Endothelial cell (in vitro differentiated cells): ENCODE data around the gene LTB. TPM values are rescaled to one million over a fixed set of nuclear protein-coding genes. Genes with fewer than 3 reads are reported as not detected.
A peak's percentile ranks its signal among the peaks of the same experiment; 100 is the strongest.
"Not testable (repeated sequence)": the region's sequence is repeated elsewhere in the genome, so short reads cannot be mapped to it uniquely, and the experiment has no call there.

Source experiments
- DNase-seq: peaks from one replicate; pipeline ENCODE4 v3.0.0; 2021; ENCODE audit warnings: low spot score
- H3K27ac Mint-ChIP-seq: one replicate; pipeline ENCODE4 v1.8.0; 2021; ENCODE audit warnings: mixed read lengths, inconsistent platforms; ENCODE audit not compliant: unreplicated experiment
- H3K27me3 Mint-ChIP-seq: one replicate; pipeline ENCODE4 v1.8.0; 2021; ENCODE audit warnings: mild to moderate bottlenecking, moderate library complexity, mixed read lengths, inconsistent platforms; ENCODE audit not compliant: unreplicated experiment
- H3K36me3 Mint-ChIP-seq: one replicate; pipeline ENCODE4 v1.8.0; 2021; ENCODE audit warnings: mild to moderate bottlenecking, low read depth, mixed read lengths, inconsistent platforms; ENCODE audit not compliant: unreplicated experiment
- H3K4me1 Mint-ChIP-seq: one replicate; pipeline ENCODE4 v1.8.0; 2021; ENCODE audit warnings: mild to moderate bottlenecking, mixed read lengths, inconsistent platforms; ENCODE audit not compliant: unreplicated experiment
- H3K4me3 Mint-ChIP-seq: one replicate; pipeline ENCODE4 v1.8.0; 2021; ENCODE audit warnings: mild to moderate bottlenecking, mixed read lengths, inconsistent platforms; ENCODE audit not compliant: unreplicated experiment
- H3K9me3 Mint-ChIP-seq: one replicate; pipeline ENCODE4 v1.8.0; 2021; ENCODE audit warnings: mixed read lengths, inconsistent platforms; ENCODE audit not compliant: unreplicated experiment
- total RNA-seq: library from RNA; stranded (reverse); fragmentation: NEBNext Ultra II Directional; extraction: Animal tissue kit (Norgen Biotek cat#: 25700); gene quantifications from one replicate; pipeline ENCODE4 v1.2.1, GENCODE V29; 2021; ENCODE audit not compliant: unreplicated experiment
- TF ChIP-seq, protein P1 (sequence below): fragments of 200-600 bp; sonication (generic); IDR thresholded peaks from one replicate; pipeline ENCODE4 v1.5.0; 2021; ENCODE audit warnings: antibody characterized with exemption; ENCODE audit not compliant: unreplicated experiment

LTB gene
- total RNA-seq, 1 donor from 2014 or later = not detected

DNA sequence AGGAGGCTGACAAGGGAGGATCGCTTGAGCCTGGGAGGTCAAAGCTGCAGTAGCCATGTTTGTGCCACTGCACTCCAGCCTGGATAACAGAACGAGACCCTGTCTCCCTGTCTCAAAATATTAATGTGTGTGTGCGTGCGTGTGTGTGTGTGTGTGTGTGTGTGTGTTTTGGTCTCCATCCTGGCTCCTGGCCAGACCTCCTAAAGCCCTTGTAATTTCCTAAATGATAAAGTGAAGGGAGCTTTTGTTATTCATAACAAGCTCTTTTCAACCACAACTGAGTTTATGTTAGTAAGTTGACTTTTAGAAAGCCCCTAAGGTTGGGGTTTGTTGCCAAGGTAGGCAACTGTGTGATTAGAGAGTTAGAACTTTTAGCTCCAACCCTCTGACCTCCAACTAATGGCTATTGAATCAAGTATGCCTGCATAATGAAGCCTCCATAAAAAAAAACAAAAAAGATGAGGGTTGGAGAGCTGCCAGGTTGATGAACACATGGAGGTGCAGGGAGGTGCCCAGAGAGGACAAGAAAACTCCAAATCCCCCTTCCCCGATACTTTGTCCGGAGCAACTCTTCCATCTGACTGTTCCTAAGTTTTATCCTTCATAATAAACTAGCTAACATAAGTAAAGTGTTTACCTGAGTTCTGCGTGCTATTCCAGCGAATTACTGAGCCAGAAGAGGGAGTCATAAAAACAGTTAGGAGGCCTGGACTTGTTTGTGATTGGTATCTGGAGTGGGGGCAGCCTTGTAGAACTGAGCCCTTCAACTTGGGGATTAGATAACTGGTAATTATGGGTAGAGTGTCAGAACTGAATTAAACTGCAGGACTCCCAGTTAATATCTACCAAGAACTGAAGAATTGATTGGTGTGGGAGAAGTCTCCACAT lies 27.5 kb upstream of the LTB start:
- peak overlapping the region; percentile 8 for H3K27ac Mint-ChIP-seq
- no peaks in the 10 kb centered on the region for H3K9me3 Mint-ChIP-seq
- peaks cover 5% of the 10 kb centered on the region for H3K27me3 Mint-ChIP-seq
- no peak overlapping the region for H3K4me3 Mint-ChIP-seq
- H3K4me1 Mint-ChIP-seq = peaks cover 8% of the 10 kb centered on the region
- TF ChIP-seq, protein P1, sequence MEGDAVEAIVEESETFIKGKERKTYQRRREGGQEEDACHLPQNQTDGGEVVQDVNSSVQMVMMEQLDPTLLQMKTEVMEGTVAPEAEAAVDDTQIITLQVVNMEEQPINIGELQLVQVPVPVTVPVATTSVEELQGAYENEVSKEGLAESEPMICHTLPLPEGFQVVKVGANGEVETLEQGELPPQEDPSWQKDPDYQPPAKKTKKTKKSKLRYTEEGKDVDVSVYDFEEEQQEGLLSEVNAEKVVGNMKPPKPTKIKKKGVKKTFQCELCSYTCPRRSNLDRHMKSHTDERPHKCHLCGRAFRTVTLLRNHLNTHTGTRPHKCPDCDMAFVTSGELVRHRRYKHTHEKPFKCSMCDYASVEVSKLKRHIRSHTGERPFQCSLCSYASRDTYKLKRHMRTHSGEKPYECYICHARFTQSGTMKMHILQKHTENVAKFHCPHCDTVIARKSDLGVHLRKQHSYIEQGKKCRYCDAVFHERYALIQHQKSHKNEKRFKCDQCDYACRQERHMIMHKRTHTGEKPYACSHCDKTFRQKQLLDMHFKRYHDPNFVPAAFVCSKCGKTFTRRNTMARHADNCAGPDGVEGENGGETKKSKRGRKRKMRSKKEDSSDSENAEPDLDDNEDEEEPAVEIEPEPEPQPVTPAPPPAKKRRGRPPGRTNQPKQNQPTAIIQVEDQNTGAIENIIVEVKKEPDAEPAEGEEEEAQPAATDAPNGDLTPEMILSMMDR = no peak
- H3K36me3 Mint-ChIP-seq = no peaks in the 10 kb centered on the region
- no peak for DNase-seq

DNA sequence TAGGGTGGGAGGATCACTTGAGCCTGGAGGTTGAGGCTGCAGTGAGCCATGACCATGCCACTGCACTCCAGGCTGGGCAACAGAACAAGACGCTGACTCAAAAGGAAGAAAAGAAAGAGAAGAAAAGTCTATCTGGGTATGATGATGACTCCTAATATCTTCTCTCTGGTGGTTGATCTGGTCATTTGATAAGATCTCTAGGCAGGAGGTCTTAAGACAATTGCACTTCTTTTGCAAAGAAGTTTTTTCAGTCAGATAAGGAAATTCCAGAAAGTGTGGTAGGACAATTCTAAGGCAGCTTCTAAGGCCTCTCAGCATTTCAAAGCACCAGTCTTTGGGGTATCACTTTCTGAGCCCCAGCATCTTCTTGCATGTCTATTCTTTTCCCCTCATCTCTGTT lies 25.1 kb upstream of the LTB start:
- Mint-ChIP-seq H3K27ac (no peak overlapping the region), H3K36me3 (no peaks in the 10 kb centered on the region), H3K9me3 (no peaks in the 10 kb centered on the region), H3K4me3 (no peak overlapping the region), H3K4me1 (no peaks in the 10 kb centered on the region), H3K27me3 (peaks cover 3% of the 10 kb centered on the region)
- TF ChIP-seq, protein P1 = no peak
- DNase-seq = no peak

DNA sequence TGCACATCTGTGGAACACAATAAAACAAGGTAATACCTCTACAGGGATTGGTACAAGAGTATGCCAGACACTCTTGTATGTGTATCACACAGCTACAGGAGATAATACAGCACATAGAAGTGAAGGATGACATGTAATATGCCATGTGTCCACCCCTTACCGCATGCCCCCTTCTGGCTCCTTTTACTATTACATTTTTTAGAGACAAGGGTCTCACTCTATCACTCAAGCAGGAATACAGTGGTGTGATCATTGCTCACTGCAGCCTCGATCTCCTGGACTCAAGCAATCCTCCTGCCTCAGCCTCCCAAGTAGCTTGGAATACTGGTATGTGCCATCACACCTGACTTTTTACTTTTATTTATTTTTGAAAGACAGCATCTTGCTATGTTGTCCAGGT lies 14.8 kb upstream of the LTB start:
- no peak for DNase-seq
- Mint-ChIP-seq H3K36me3 (no peaks in the 10 kb centered on the region), H3K27ac (no peak overlapping the region), H3K4me3 (no peak overlapping the region), H3K9me3 (no peaks in the 10 kb centered on the region), H3K4me1 (peaks cover 4% of the 10 kb centered on the region), H3K27me3 (peaks cover 1% of the 10 kb centered on the region)
- TF ChIP-seq, protein P1 = no peak

DNA sequence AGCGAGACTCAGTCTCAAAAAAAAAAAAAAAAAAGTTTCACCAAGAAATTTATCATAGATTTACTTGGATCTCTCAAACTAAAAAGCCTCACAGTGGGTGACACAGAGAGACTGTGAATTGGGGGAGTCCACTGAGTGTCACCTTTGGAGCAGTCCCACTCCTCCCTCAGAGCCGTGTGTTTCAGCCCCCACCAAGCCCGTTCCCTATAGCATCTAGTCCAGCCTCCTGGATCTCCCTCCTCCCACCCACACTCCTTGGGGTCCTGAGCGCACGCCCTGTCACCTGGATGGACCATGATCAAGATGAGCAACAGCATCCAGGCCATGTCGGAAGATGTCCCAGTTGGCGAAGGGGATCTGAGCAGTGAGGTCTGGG lies 10.2 kb upstream of the LTB start:
- DNase-seq = no peak
- Mint-ChIP-seq H3K27ac (no peak overlapping the region), H3K36me3 (no peaks in the 10 kb centered on the region), H3K4me3 (no peak overlapping the region), H3K9me3 (no peaks in the 10 kb centered on the region), H3K4me1 (peaks cover 3% of the 10 kb centered on the region), H3K27me3 (peaks cover 1% of the 10 kb centered on the region)
- TF ChIP-seq, protein P1 = no peak

DNA sequence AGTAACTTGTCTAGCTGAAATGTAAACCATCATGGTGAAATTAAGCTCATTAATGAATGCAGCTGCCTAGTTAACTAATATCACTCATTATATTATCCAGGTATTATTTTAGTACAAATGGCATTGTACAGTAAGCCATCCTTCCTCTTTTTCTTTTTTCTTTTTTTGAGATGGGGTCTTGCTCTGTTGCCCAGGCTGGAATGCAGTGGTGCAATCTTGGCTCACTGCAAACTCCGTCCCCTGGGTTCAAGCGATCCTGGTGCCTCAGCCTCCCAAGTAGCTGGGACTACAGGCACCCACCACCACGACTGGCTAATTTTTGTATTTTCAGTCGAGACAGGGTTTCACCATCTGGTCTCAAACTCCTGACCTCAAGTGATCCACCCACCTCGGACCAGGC lies 8.5 kb upstream of the LTB start:
- H3K9me3 Mint-ChIP-seq, H3K4me1 Mint-ChIP-seq, DNase-seq, H3K27ac Mint-ChIP-seq, H3K4me3 Mint-ChIP-seq, H3K36me3 Mint-ChIP-seq, H3K27me3 Mint-ChIP-seq: not testable (repeated sequence)
